SK-N-SH (cell line): ENCODE measurements around the gene DSG2.

Experiments
- CTCF ChIP-seq: fragments of 200-600 bp; sonication (generic); IDR thresholded peaks from 2 replicates; pipeline ENCODE4 v1.6.1; 2017; ENCODE audit warnings: antibody characterized with exemption, mild to moderate bottlenecking, moderate library complexity
- EP300 ChIP-seq, 2 experiments: IDR thresholded peaks; 2 replicates each; pipeline versions ENCODE4 v1.4.0 to v1.6.1; 2012; ENCODE audit warnings: borderline replicate concordance in 1 of 2, low read depth in 1 of 2, low read length in 1 of 2
- FOXM1 ChIP-seq: IDR thresholded peaks from 2 replicates; pipeline ENCODE4 v1.4.0; 2012; ENCODE audit warnings: low read depth, mild to moderate bottlenecking
- NRF1 ChIP-seq: IDR thresholded peaks from 2 replicates; pipeline ENCODE4 v1.6.1; 2012; ENCODE audit warnings: low read depth, mild to moderate bottlenecking, low read length
- POLR2AphosphoS5 ChIP-seq: IDR thresholded peaks from 2 replicates; pipeline ENCODE4 v1.6.1; 2012; ENCODE audit warnings: low read depth, low read length
- RAD21 ChIP-seq: IDR thresholded peaks from 2 replicates; pipeline ENCODE4 v1.6.1; 2012; ENCODE audit warnings: mild to moderate bottlenecking, low read length
- REST ChIP-seq: IDR thresholded peaks from 2 replicates; pipeline ENCODE4 v1.6.1; 2012; ENCODE audit warnings: mild to moderate bottlenecking, low read depth, low read length, moderate library complexity
- RFX5 ChIP-seq: IDR thresholded peaks from 2 replicates; pipeline ENCODE4 v1.6.1; 2012; ENCODE audit warnings: mild to moderate bottlenecking, improper control_type of control experiment, low read length
- TEAD4 ChIP-seq: IDR thresholded peaks from 2 replicates; pipeline ENCODE4 v1.4.0; 2012; ENCODE audit warnings: mild to moderate bottlenecking, borderline replicate concordance; ENCODE audit not compliant: insufficient read depth
- ZBTB33 ChIP-seq: IDR thresholded peaks from 2 replicates; pipeline ENCODE4 v1.4.0; 2012; ENCODE audit warnings: low read depth, borderline replicate concordance
- TF ChIP-seq, protein P1 (sequence below): fragments of 150-350 bp; IDR thresholded peaks from 2 replicates; pipeline ENCODE4 v1.6.1; 2017; ENCODE audit warnings: antibody characterized with exemption, low read length, low read depth, borderline replicate concordance

GRCh38 chr18:31490833-31491232, 7.1 kb upstream of the DSG2 start:
- no peak for TF ChIP-seq RFX5
- TF ChIP-seq NRF1: no peak
- no peak for TF ChIP-seq EP300 (IDR thresholded peaks at IDR 0.05; ENCODE audit: borderline replicate concordance in 1 of 2, low read depth in 1 of 2, low read length in 1 of 2)
- TF ChIP-seq REST: no peak
- no peak for TF ChIP-seq CTCF
- TF ChIP-seq RAD21: no peak
- TF ChIP-seq TEAD4: no peak
- TF ChIP-seq POLR2AphosphoS5: no peak
- TF ChIP-seq, protein P1, sequence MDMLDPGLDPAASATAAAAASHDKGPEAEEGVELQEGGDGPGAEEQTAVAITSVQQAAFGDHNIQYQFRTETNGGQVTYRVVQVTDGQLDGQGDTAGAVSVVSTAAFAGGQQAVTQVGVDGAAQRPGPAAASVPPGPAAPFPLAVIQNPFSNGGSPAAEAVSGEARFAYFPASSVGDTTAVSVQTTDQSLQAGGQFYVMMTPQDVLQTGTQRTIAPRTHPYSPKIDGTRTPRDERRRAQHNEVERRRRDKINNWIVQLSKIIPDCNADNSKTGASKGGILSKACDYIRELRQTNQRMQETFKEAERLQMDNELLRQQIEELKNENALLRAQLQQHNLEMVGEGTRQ: no peak
- no peak for TF ChIP-seq ZBTB33
- TF ChIP-seq FOXM1: no peak
